ENCODE data around the gene HSD11B2. TPM values are rescaled to one million over a fixed set of nuclear protein-coding genes. Genes with fewer than 3 reads are reported as not detected.

The HSD11B2 gene
- total RNA-seq, 2 donors from 2014 or later: not detected

DNA sequence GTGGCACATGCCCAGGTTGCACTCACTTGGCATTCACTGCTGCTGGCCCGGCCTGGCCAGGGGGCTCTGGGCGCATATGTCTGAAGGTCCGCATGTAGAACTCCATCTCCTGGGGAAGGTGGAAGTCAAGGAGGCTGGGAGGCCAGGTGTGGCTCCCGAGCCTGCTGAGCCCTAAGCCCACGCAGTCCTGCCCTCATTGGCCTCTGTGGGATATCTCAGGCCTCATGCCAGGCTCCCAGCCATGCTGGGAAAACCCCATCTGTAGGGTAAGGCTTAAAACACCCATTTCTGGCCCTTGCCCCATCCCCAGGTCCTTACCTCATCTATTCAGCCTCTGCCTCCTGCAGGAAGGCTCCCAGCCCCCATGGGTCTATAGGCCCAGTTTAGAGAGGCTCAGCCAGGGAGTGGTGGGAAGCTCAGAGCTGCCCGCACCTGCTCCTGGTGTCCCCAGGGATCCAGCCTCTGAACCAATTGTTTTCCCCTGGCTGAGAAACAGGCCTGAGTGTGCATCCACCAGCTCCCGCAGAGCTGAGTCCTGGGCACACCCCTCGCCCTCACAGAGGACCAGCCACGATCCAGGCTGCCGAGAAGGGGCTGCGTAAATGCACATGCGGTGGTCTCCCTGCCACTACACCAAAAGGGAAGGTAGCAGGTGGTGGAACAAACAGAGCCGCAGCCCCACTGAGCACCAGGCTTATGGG is 35.3 kb upstream of the HSD11B2 start:
- Histone ChIP-seq H3K4me1 (peaks cover 0 to 92% of the 10 kb centered on the region in 2 donors), H3K27ac (peak overlapping the region in 1 of 2 donors; percentile 24), H3K36me3 (no peaks in the 10 kb centered on the region), H3K4me3 (no peak overlapping the region), H3K27me3 (no peaks in the 10 kb centered on the region), H3K9me3 (no peaks in the 10 kb centered on the region)
- TF ChIP-seq, protein P1, sequence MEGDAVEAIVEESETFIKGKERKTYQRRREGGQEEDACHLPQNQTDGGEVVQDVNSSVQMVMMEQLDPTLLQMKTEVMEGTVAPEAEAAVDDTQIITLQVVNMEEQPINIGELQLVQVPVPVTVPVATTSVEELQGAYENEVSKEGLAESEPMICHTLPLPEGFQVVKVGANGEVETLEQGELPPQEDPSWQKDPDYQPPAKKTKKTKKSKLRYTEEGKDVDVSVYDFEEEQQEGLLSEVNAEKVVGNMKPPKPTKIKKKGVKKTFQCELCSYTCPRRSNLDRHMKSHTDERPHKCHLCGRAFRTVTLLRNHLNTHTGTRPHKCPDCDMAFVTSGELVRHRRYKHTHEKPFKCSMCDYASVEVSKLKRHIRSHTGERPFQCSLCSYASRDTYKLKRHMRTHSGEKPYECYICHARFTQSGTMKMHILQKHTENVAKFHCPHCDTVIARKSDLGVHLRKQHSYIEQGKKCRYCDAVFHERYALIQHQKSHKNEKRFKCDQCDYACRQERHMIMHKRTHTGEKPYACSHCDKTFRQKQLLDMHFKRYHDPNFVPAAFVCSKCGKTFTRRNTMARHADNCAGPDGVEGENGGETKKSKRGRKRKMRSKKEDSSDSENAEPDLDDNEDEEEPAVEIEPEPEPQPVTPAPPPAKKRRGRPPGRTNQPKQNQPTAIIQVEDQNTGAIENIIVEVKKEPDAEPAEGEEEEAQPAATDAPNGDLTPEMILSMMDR (IDR thresholded peaks at IDR 0.05): no peak
- no peak for DNase-seq (ENCODE audit: low spot score)

DNA sequence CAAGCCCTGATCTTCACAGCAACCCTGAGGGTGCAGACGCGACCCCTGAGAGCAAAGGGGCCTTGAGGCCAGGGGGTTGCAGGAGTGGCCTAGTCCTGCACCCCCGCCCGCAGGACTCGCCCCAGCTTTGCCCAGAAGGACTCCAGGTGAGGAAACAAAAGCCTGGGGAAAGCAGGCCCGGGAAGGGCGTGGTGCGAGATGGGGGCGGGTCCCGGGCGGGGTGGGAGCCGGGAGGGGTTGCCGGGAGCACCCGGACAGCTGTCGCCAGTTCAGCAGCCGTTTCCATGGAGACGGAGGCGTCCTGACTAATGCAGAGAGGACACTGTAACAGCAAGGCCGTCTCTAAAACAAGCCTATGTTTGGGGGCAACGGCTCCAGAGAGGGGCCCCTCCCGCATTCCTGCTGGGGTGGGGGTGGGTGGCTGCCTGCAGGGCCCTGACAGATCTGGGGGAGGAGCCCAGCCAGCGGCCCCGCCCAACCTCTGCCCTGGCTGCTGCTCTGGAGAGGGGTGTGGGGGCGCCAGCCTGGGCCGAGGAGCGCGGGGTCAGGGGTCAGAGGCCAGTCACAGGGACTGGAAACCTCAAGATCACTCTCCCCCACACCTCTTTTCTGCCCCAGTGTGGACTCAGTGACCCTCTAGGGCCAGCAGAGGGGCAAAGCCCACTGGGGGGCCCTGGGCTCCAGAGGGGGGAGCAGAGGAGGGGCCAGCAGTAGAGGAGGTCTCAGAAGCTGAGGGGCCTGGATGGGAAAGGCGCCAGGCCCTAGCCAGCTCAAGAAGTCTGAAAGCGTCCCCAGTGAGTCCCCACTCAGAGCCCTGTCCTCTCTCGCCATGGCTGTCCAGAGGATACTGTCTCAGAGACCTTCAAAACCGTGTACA is 34.5 kb upstream of the HSD11B2 start:
- H3K27ac ChIP-seq: peak overlapping the region; percentile 67 to 71

DNA sequence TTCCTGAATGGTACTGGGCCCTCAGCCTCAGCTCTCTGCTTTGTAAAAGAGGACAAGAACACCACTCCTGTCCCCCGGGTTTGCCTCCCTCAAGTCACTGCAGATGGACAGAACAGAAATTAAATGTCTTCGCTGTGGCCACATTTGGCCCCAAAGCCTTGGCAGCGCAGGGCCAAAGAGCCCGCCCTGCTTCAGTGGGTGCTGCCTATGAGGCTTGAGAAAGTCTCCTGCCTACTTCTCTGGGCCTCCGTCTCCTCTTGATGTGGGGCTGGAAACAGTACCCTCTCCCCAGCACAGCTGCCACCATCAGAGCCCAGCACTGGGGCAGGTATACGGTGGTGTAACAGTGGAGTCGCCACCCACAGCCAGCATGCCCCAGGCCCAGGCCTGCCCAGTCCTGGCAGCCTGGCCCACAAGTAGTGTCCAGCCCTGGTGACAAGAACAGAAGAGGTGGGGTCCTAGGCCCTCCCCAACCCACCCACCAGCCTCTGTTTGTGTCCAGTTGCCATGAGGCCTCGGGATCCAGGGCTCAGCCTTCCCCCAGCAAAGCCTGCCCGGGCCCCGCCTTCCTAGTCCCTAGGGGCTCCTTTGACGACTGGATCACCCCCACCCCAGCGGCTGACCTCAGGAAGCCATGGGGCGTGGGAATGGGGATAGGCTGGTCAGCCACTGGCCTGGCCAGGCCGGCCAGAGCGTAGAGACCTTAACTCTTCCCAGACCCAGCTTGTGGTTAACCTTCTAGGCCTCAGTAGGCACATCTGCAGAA is 33.7 kb upstream of the HSD11B2 start:
- Histone ChIP-seq H3K4me1 (peaks cover 0 to 76% of the 10 kb centered on the region in 2 donors), H3K36me3 (no peaks in the 10 kb centered on the region), H3K27ac (peak overlapping the region; percentile 67 to 71), H3K9me3 (no peaks in the 10 kb centered on the region), H3K4me3 (no peak overlapping the region), H3K27me3 (no peaks in the 10 kb centered on the region)
- TF ChIP-seq, protein P1 (IDR thresholded peaks at IDR 0.05): no peak
- DNase-seq (ENCODE audit: low spot score): no peak

More for the DNA sequence above, 34.5 kb upstream of the HSD11B2 start:
- H3K9me3 ChIP-seq: no peaks in the 10 kb centered on the region
- TF ChIP-seq, protein P1 (IDR thresholded peaks at IDR 0.05): no peak
- DNase-seq (ENCODE audit: low spot score): peak; percentile 94
- H3K4me1 ChIP-seq: peaks cover 0 to 84% of the 10 kb centered on the region in 2 donors
- H3K36me3 ChIP-seq: no peaks in the 10 kb centered on the region
- H3K27me3 ChIP-seq: no peaks in the 10 kb centered on the region
- no peak overlapping the region for H3K4me3 ChIP-seq

DNA sequence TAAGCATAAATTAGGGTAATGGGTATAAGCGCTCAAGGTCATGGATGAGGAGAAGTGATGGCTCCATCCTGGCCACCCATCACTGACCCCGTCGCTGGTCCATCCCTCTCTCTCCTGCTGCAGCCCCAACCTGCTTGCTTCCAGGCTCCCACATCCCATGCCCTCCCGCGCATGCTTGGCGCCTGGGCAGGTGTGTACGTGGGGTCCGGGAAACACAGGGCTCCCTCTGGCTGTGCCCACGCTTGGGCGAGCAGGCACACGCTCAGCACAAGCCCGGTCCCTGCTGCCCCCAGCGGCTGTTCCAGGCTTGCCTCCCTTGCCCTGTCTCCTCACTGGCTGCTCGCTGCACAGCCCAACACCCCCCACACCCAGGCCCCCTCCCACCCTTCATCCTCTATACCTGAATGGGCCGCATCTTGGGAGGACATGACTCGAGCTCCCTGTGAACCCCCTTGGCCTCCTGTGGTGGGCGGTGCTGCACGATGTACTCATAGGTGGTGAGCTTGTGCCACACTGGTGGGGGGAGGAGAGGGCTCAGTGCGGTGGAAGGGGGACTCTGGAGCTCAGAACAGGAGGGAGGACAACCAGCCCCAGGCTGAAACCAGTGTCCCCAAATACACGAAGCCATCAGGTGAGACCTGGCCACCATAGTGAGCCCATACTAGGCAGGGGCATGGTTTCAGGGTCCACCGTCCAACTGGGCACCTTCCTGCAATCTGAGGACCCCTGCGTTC is 32.9 kb upstream of the HSD11B2 start:
- no peaks in the 10 kb centered on the region for H3K9me3 ChIP-seq
- TF ChIP-seq, protein P1 (IDR thresholded peaks at IDR 0.05): no peak
- no peak overlapping the region for H3K4me3 ChIP-seq
- H3K27me3 ChIP-seq: no peaks in the 10 kb centered on the region
- H3K36me3 ChIP-seq: no peaks in the 10 kb centered on the region
- DNase-seq (ENCODE audit: low spot score): no peak
- H3K27ac ChIP-seq: peak overlapping the region; percentile 67 to 71
- peaks cover 0 to 69% of the 10 kb centered on the region in 2 donors for H3K4me1 ChIP-seq

DNA sequence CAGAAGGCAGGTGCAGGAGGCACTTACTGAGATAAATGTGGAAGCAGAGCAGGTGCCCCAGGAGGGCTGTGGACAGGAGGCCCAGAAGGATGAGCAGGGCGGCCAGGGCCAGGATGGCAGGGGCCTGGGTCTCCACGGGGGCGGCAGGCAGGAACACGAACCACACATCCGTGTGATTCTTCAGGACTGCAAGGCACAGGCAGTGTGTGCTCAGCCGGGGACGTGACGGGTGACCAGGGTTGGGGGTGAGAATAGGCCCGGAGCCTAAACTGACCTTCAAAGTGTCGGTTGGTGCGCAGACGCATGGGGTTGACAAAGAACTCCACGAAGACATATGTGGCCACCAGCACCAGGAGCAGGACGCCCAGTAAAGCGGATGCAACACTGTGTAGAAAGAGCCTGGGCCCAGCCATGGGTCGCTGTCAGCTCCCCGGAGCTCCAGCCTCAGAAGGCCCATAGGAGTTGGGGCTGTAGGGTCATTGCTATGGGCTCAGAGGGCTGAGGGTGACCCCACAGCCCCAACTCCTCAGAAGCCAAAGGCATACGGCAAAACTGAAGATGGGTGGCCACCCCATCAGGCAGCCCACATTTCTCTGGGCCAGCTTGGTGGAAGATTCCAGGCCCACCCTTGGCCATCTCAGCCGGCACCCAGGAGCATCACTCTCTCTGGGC is 32.2 kb upstream of the HSD11B2 start:
- H3K27me3 ChIP-seq: no peaks in the 10 kb centered on the region
- H3K9me3 ChIP-seq: no peaks in the 10 kb centered on the region
- TF ChIP-seq, protein P1 (IDR thresholded peaks at IDR 0.05): no peak
- peaks cover 0 to 62% of the 10 kb centered on the region in 2 donors for H3K4me1 ChIP-seq
- no peaks in the 10 kb centered on the region for H3K36me3 ChIP-seq
- H3K27ac ChIP-seq: no peak overlapping the region
- H3K4me3 ChIP-seq: no peak overlapping the region
- DNase-seq (ENCODE audit: low spot score): no peak

Data from right atrium auricular region (tissue), 2 donors.